Stimulated activated CD8-positive, alpha-beta memory T cell treated with anti-CD3 and anti-CD28 coated beads, Interleukin-15, amount 100 ng/mL, for 4 hours (primary cell): ENCODE measurements around the gene NTN1.
A peak's percentile ranks its signal among the peaks of the same experiment; 100 is the strongest.
"Not testable (repeated sequence)": the region's sequence is repeated elsewhere in the genome, so short reads cannot be mapped to it uniquely, and the experiment has no call there.

Experiments used
- DNase-seq, 2 donors: peaks; one replicate each; pipeline ENCODE4 v3.0.0-alpha.2; 2020; ENCODE audit warnings: low read depth in 2 of 2

NTN1 gene

GRCh38 chr17:9021158-9021991 lies at the start of gene NTN1:
TSS of gene NTN1 (plus strand) at chr17:9021510. CDS start at chr17:9022374, 864 bp downstream.
- peak; percentile 31 to 46 for DNase-seq

- DNase-seq, result no peak
These were observed 46.1 kb upstream of the NTN1 start for GRCh38 chr17:8975091-8975725.

GRCh38 chr17:8976638-8977037 lies 44.7 kb upstream of the NTN1 start:
- no peak for DNase-seq

DNA sequence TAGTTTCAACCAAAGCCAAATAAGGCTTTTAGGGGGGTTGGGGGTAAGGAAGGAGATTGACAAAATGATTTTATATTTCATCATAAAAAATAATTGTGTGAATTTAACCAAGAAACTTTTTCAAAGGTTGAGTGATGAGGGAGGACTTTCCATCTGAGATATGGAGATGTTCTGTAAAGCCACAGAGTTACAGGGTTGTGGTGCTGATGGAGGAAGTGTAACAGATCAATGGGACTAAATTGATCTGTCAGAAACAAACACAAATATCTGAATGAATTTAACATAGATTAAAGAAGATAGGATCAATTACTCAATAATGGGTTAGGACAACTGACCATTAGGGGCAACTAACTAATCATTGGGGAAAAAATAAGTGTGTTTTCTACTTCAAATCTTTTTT lies 41.6 kb upstream of the NTN1 start:
- DNase-seq, result no peak

DNA sequence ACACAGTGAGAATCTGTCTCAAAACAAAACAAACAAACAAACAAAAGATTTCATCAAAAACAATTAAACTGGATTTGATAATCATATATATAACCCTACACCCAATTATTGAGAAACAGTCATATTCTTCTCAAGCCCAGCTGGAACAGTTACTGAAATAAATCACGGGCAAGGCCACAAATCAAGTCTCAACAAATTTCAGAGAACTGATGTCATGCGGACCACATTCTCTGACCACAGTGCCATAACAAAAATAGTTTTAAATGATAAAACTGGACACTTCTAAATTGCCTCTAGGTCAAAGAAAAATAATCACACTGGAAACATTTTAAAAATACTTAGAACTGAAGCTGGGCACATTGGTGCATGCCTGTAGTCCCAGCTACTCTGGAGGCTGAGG lies 39.9 kb upstream of the NTN1 start:
- no peak for DNase-seq

DNA sequence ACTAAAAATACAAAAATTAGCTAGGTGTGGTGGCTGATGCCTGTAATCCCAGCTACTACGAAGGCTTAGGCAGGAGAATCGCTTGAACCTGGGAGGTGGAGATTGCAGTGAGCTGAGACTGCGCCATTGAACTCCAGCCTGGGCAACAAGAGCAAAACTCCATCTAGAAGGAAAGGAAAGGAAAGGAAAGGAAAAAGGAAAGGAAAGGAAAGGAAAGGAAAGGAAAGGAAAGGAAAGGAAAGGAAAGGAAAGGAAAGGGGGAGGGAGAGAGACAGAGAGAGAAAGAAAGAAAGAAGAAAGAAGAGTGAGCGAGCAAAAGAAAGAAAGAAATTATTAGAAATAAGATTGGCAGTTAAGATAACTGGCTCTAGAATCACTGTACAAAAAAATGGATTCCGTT lies 37.1 kb upstream of the NTN1 start:
- not testable (repeated sequence) for DNase-seq

DNA sequence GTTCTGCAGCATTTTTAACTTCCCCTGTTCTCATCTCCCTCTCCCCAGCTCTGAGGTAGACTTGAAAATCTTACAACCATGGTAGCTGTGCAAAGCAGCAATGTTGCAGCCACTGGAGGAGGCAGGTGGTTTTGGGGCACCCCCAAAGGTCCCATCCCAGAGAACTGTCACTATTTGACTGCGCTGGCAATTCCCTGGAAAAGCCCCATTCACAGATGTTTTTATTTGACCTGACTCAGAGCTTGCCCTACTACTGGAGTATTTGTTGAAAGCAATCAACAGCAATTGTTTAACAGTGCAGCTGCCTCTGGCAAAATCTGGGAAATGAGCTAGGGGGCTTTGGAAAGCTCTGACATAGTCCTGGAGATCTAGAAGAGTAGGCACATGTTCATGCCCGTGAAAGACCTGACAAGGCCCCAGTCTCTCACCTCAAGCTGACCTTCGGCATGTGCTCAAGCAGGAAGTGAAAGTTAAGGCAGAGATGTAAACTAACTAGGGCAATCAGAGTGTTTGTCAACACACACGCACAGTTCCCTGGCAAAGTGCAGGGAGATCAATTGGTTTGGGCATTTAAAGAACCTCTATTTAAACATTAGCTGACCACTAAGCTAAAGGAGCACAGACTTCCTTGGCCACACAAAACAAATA lies 36.1 kb upstream of the NTN1 start:
- DNase-seq, result no peak

GRCh38 chr17:8986295-8986694 lies 35.0 kb upstream of the NTN1 start:
- no peak for DNase-seq

GRCh38 chr17:8988263-8988935 lies 32.9 kb upstream of the NTN1 start:
- DNase-seq, result not testable (repeated sequence)

DNA sequence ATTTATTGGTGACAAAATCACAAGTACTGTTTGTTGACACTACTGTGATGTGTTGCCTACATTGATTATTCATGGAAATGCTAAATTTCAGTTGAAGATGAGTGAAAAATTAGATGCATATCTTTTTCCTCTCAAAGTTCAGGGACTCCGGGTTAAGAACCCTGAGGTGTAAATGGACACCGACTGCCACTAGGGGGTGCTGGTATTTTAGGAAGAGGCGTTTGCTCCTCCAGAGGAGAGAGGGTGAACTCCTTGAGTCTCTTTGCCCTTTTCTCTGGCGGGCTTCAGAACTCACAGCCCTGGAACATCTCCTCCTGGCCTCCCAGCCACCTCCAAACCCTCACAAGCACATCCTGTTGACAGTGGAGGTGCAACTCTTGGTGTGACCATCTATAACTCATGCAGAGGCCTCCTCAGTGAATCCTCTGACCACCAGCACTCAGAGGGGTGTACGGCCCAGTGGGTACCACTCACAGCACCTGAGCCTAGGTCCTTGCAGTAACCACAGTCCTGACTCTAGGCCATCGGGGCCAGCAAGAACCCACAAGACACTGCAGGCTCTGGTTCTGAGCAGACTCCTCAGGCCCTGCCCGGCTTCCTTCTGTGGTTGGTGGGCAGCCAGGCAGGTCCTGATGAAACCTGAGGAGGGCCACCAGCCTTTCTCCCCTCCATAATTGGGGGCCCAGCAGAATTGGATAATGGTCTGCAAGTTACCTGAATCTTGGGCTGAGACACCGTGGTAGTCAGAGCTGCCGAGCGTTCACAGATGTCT lies 29.6 kb upstream of the NTN1 start:
- peak; percentile 26 to 34 for DNase-seq

GRCh38 chr17:8994319-8994718 lies 27.0 kb upstream of the NTN1 start:
- peak; percentile 24 for DNase-seq

DNA sequence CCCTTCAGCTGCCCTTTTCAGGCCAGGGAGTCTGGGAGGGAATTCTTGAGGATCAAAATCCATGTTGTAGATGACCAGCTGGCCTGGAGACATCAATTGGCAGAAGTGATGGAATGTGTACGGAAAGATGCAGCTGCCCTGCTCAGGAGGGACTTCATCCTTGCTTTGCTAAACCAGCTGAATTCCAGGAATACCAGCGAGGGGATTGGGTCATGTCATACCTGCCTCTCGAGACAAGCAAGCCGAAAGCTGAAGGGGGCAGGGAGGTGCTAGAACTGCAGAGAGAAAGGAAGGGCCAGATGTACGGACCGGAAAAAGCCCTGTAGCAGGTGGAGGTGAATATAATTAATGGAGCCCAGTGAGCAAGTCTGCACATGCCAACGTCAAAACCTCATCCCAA lies 25.6 kb upstream of the NTN1 start:
- DNase-seq, result no peak

- peak; percentile 52 for DNase-seq
These were observed 23.2 kb upstream of the NTN1 start for GRCh38 chr17:8997994-8998628.

- no peak for DNase-seq
These were observed 19.8 kb upstream of the NTN1 start for GRCh38 chr17:9001559-9001958.

DNA sequence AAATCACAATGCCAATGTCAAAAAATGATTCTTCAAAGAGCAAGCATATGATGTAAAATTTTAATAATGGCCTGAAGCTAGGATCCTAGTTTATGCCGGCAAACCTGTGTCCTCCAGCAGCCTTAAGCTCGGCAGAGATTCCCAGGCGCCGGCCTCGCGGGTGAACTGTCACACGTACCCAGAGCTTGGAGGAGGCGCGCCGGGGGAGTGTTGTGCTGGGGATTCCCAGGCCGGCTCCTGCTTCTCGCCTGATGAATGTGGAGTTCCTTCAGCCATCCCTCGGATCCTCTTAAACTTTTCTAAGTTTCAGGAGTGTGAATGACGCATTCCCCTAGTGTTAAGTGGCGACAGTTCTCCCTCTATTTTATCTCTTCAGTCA lies 19.1 kb upstream of the NTN1 start:
- no peak for DNase-seq

DNA sequence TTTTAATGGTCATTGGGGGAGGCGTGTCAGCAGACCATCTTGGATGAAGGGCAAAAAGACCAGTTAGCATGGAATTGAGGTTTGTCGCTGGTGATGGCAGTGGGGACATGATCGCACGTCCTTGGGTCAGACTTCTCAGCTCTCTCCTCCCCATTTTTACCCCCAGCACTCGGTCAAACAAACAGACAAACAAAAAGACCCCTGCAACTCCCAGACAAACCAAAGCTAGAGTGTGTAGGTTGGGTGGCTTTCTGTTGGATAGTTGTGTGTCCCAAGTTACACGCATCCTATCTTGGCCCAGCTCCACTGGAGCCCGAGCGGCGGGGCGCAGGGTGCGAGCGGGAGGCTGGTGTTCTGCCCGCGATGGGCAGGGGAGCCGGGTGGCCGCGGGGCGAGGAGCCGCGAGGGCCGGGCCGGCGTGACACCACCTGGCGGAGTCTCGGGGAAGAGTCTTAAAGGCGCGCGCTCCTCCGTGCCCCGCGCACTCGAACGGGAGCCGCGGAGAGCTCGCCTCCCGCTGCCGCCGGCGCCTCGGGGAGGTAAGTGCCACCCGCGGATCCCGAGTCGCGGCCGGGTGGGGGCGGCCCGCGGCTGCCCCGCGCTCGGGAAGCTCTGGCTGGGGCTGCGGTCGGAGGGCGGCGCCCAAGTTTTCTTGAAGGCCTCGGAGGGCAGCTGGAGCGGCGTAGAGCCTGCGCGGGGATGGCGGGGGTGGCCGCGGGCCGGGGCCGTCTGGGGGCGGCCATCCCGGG lies 18.5 kb upstream of the NTN1 start:
- DNase-seq, result no peak

DNA sequence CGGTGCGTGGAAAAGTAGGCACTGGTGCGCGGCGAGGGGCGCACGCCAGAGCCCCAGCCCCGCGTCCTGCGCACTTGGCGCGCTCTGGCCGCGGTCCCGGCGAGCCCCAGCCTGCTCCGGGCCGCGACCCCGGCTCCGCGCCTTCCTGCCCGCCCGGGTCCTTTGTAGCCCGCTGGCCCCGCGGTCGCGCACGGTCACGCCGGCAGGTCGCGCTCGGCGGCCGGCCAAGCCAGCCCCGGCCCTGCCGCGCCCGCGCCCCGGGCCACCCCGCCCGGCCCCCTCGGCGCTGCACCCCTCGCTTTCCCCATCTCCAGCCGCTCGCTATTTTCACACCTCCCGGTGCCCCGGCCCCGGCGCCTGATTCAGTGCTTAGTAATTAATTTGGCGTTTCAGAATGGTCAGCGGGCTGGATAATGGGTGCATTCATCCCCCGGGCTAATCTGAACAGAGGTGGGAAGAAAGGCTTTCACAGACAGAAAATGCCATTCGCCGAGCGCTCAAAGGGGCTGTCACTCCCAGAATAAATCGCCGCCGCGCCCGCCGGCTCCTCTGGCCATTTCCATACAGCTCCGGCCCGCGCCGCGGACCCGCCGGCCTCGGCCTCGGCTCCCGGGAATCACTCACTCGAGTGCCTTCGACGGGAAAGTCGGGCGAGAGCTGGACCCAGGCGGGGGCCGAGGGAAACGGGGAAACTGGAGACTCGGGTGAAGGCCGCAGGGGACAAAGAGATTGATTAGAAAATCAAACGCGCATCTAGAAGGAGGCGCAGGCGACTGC lies 17.8 kb upstream of the NTN1 start:
- no peak for DNase-seq

DNA sequence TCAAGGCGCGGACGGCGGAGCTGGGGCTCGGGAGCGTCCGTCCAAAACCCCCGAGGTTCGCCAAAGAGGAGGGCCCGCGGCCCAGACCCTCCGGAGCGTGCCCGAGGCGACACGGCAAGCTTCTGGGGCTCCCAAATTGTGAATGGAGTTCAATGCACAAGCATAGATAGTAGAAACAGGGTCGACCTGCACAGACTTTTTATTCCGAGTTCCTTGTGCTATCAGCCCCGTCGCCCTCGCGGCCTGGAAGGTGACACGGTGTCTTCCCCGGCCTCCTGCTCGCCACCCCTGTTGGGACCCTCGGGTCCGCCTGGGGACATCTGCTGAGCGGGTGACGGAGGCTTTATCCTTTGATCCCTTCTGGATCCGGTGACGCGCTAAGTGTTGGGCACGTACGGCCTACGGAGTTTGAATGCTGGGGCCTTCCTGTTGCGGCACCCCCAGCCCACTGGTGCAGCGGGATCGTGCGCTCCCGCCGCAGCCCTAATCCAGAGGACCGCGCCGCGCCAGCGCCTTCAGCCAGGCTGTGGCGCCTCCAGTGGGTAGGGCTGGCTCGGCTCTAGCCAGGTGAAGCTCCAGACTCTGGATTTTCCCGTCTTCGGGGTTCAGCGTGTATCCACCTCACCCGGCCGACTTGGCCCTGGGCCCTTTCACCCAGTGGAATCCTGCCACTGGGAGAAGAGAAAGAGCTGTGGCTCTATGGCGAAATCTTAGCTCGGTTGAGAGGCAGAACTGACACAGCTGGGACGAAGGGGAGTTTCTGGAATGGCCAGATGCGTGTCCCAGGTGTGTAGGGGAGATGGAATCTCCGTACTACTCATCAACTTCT lies 17.0 kb upstream of the NTN1 start:
- DNase-seq, result no peak

- no peak for DNase-seq
These were observed 16.4 kb upstream of the NTN1 start for GRCh38 chr17:9004961-9005285.
